GM04503 (cell line): Measurements from ENCODE around the gene KIFC3.
A peak's percentile ranks its signal among the peaks of the same experiment; 100 is the strongest.
"Not testable (repeated sequence)": the region's sequence is repeated elsewhere in the genome, so short reads cannot be mapped to it uniquely, and the experiment has no call there.

Experiments
- DNase-seq: peaks from one replicate; pipeline ENCODE4 v3.0.0-alpha.2; 2012; ENCODE audit warnings: low read depth

Gene KIFC3

DNA sequence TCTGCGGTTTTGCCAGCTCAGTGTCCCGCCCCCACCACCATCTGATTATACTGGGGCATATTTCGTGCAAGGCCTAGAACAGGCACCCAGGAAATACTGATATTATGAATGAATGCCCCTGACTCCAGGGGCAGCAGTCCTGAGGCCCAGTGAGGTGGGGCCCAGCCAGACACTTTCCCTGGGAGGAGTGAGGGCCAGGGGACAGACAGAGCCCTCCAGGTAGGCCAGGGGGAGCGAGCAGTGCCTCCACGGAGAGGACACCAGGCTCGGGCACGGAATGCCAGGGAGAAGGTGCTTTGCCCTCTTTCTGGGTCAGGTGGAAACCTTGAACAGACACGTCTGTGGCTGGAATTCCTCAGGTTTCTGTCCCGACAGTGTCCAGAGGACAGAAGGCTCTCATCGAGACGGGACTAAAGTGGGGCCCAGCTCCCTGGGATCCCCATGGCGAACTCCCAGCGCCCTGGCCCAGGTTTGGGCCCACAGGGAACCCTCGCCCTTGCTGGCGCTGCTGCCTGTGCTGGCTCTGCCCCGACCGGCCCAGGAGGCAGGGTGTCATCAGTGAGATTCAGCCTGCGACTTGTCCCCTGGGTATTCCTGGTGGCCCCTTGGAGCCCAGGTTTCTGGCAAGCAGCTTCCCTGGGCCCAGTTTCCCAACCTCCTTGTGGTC is 62.4 kb downstream of the KIFC3 start:
- DNase-seq: no peak

GRCh38 chr16:57738844-57739243 is 63.4 kb downstream of the KIFC3 start:
- DNase-seq: no peak

GRCh38 chr16:57736419-57737351 is 65.6 kb downstream of the KIFC3 start:
- peak; percentile 52 for DNase-seq

DNA sequence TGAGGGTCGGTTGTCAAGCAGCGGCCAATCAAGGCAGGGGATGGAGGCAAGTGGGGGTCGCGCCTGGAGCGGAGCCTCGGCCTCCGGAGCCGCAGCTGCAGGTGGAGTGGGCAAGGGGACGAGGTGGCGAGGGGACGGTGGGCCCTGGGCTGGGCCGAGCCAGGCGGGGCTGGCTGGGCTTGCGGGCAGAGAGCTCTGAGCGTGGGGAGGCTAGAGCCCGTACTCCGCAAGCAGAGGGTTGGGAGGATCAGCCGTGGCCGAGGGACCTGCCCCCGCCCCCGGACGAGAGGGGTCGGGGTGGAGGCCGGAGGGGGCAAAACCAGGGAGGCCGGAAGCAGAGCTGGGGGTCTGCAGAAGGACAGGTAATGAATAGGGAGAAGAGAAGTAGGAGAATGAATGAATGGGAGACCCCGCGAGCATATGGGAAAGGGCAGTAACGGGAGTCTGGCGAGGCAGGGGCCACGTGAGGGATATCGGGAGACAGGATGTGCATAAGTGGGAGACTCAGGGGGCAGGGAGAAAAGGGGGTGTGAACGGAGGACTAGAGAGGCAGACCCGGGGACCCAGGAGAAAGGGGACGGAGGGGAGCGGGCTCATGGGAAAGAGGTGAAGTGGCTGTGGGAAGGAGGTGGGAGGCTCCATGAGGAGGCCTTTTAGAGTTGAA is 66.4 kb downstream of the KIFC3 start, which contains the start of gene KATNB1:
Gene KATNB1 (plus strand): TSS at position 16 of the 664 bp plus-strand sequence. CDS start 1,474 bp downstream, outside the sequence.
- DNase-seq: no peak

GRCh38 chr16:57734925-57735754 is 67.2 kb downstream of the KIFC3 start:
- peak; percentile 100 for DNase-seq

- no peak for DNase-seq
Measured at GRCh38 chr16:57734308-57734924, 67.9 kb downstream of the KIFC3 start.

DNA sequence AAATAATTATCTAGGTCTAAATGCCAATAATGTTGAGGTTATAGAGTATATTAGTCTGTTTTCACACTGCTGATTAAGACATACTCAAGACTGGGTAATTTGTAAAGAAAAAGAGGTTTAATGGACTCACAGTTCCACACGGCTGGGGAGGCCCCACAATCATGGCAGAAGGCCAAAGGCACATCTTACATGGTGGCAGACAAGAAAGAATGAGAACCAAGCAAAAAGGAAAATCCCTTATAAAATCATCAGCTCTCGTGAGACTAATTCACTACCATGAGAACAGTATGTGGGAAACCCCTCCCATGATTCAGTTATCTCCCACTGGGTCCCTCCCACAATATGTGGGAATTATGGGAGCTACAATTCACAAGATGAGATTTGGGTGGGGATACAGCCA is 69.6 kb downstream of the KIFC3 start:
- no peak for DNase-seq

- peak; percentile 83 for DNase-seq
Measured at GRCh38 chr16:57732037-57732436, 70.3 kb downstream of the KIFC3 start.

- no peak for DNase-seq
Measured at GRCh38 chr16:57730771-57731730, 71.2 kb downstream of the KIFC3 start.

- not testable (repeated sequence) for DNase-seq
Measured at GRCh38 chr16:57729852-57730251, 72.4 kb downstream of the KIFC3 start.

DNA sequence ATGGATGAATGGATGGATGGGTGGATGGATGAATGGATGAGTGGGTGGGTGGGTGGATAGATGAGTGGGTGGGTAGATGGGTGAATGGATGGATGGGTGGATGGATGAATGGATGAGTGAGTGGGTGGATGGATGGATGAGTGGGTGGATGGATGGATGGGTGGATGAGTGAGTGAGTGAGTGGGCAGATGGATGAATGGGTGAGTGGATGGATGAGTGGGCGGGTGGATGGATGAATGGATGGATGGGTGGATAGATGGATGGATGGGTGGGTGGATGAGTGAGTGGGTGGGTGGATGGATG is 73.2 kb downstream of the KIFC3 start:
- DNase-seq: no peak

DNA sequence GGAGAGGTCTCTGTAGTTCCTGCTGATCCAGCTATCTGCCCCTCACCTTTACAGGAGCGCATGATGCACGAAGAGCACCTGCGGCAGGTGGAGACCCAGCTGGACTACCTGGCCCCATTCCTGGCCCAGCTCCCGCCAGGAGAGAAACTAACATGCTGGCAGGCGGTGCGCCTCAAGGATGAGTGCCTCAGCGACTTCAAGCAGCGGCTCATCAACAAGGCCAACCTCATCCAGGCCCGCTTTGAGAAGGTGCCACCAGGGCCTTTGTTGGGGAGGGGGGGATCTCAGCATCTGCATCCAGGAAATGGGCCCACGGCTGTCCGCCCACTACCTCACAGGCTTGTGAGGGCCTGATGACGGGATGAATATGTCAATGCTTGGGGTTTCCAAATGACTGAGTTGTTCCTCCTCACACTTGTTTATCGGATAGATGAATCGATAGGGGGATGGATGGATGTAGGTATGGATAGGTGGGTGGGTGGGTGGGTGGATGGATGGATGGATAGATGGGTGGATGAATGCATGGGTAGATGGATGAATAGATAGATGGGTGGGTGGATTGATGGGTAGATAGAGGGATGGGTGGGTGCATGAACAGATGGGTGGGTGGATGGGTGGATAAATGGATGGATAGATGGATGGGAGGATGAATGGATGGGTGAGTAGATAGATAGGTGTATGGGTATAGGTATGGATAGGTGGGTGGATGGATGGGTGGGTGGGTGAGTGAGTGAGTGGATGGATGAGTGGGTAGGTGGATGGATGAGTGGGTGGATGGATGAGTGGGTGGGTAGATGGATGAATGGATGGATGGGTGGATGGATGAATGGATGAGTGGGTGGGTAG is 73.7 kb downstream of the KIFC3 start:
- no peak for DNase-seq

DNA sequence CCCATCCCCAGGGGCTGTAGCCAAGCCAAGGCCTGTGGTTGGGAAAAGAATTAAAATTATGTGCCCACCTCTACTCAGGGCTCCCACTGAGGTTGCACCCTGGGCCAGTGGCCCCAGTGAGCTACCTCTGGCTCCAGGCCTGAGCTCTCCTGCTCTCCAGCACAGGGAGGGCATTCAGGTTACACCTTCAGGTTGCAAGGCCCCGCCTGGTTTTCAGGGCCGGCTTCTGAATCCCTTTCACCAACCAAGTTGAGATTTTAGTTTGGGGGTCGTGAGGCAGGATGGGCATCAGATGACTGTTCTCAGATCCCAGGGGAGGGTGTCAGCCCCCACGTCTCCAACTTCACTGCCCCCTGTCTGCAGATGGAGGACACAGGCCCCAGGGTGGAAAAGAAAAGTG is 74.7 kb downstream of the KIFC3 start:
- DNase-seq: no peak

- DNase-seq: no peak
Measured at GRCh38 chr16:57726433-57726947, 75.8 kb downstream of the KIFC3 start.

DNA sequence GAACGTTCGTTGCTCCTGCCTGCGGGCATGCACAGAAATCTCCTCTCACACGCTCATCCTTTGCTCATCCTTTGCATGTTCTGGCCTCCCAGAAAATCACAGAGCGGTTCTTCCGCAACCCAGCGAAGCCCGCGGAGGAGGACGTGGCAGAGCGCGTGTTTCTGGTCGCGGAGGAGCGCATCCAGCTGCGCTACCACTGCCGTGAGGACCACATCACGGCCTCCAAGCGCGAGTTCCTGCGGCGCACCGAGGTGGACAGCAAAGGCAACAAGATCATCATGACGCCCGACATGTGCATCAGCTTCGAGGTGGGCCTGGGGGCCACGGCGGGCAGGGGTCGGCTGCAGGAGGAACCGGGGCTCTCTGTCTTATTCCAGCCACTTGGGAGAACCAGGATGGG is 76.3 kb downstream of the KIFC3 start:
- no peak for DNase-seq

DNA sequence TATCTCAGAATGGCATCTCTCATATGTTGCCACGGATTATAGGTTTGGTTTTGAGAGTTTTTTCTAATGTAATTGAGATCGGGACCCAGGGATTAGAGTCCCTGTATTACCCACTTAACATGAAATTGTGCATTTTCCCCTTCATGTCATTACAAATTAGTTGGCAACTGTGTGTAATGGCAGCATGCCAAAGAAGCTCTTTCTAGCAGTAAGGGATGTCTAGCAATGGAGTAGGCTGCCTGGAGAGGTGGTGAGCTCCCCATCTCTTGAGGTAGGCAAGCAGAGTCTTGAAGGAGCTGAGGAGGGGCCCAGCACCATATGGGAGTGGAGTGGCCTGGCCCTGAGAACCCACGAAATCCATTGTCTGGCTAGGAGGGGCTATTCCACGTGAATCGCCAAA is 76.7 kb downstream of the KIFC3 start:
- DNase-seq: no peak

GRCh38 chr16:57725151-57725550 is 77.1 kb downstream of the KIFC3 start:
- no peak for DNase-seq

DNA sequence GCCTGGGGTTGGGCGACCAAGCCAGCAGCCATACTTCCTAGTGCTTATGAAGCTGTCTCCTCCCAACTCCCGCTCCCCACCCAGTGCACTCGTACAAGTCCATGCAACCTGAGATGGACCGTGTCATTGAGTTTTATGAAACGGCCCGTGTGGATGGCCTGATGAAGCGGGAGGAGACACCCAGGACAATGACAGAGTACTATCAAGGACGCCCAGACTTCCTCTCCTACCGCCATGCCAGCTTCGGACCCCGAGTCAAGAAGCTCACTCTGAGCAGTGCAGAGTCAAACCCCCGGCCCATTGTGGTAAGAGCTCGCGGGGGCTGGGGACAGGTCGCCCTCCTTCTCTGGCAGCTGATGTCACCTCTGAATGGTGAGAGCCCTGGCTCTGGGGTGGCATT is 77.8 kb downstream of the KIFC3 start:
- DNase-seq: no peak

DNA sequence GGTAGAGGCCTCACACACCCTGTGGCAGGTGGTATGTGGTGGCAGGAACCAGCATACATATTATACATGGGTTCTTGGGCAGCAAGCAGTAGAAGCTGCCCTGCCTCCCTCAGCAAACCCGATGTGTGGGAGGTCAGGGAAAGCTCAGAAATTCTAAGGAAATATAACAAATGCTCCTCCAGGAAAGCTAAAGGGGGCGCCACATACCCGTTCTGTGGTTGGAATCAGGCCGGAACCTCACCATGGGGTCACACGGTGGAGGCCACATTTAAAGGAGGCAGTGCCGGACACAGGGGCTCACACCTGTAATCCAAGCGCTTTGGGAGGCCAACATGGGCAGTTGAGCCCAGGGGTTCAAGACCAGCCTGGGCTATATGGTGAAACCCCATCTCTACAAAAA is 79.1 kb downstream of the KIFC3 start:
- no peak for DNase-seq
